ENCODE data around the gene TMEM106C.
"Not testable (repeated sequence)": the region's sequence is repeated elsewhere in the genome, so short reads cannot be mapped to it uniquely, and the experiment has no call there.

Gene TMEM106C

GRCh38 chr12:47950856-47951468 lies 12.4 kb upstream of the TMEM106C start:
- no peak for DNase-seq

GRCh38 chr12:47954058-47954457 lies 9.3 kb upstream of the TMEM106C start:
- DNase-seq: no peak

- DNase-seq: no peak
These were observed 8.8 kb upstream of the TMEM106C start for GRCh38 chr12:47954467-47955045.

- no peak for DNase-seq
These were observed 8.3 kb upstream of the TMEM106C start for GRCh38 chr12:47955059-47955458.

GRCh38 chr12:47957671-47958070 lies 5.7 kb upstream of the TMEM106C start:
- not testable (repeated sequence) for DNase-seq

- no peak for DNase-seq
These were observed 1.2 kb upstream of the TMEM106C start for GRCh38 chr12:47962198-47962597.

GRCh38 chr12:47964106-47964728 lies 821 bp downstream of the TMEM106C start:
- DNase-seq: no peak

- DNase-seq: no peak
These were observed 2.2 kb downstream of the TMEM106C start for GRCh38 chr12:47965581-47965980.

GRCh38 chr12:47967461-47968321 lies 4.3 kb downstream of the TMEM106C start:
- no peak for DNase-seq

GRCh38 chr12:47969845-47970244 lies 6.4 kb downstream of the TMEM106C start:
- DNase-seq: no peak

GRCh38 chr12:47970843-47971242 lies 7.4 kb downstream of the TMEM106C start:
- no peak for DNase-seq

GRCh38 chr12:47972895-47973294 lies 9.5 kb downstream of the TMEM106C start:
- DNase-seq: no peak

GRCh38 chr12:47973870-47974269 lies 10.5 kb downstream of the TMEM106C start:
- DNase-seq: no peak

GRCh38 chr12:47975036-47975620 lies 11.7 kb downstream of the TMEM106C start:
- DNase-seq: no peak

- no peak for DNase-seq
These were observed 12.4 kb downstream of the TMEM106C start for GRCh38 chr12:47975816-47976215.

- DNase-seq: no peak
These were observed 13.8 kb downstream of the TMEM106C start for GRCh38 chr12:47977046-47977771.

- no peak for DNase-seq
These were observed 14.6 kb downstream of the TMEM106C start for GRCh38 chr12:47977772-47978597.

- no peak for DNase-seq
These were observed 15.1 kb downstream of the TMEM106C start for GRCh38 chr12:47978598-47978873.

- DNase-seq: no peak
These were observed 15.8 kb downstream of the TMEM106C start for GRCh38 chr12:47979166-47979565.

GRCh38 chr12:47979686-47980085 lies 16.3 kb downstream of the TMEM106C start:
- DNase-seq: no peak

GRCh38 chr12:47980197-47980596 lies 16.8 kb downstream of the TMEM106C start:
- no peak for DNase-seq
